Stimulated activated CD8-positive, alpha-beta memory T cell treated with anti-CD3 and anti-CD28 coated beads, Interleukin-15, amount 100 ng/mL, for 48 hours (primary cell): ENCODE measurements around the gene ABHD10.
A peak's percentile ranks its signal among the peaks of the same experiment; 100 is the strongest.

Source experiments
- DNase-seq, 2 donors: peaks; one replicate each; pipeline ENCODE4 v3.0.0-alpha.2; 2020; ENCODE audit warnings: low read depth in 2 of 2

The ABHD10 gene

GRCh38 chr3:112000966-112001365 lies 22.1 kb downstream of the ABHD10 start:
- DNase-seq, result no peak

- no peak for DNase-seq
Observed at GRCh38 chr3:112001526-112001925, 22.7 kb downstream of the ABHD10 start.

- DNase-seq, result peak; percentile 49 to 51
Observed at GRCh38 chr3:112002096-112002971, 23.5 kb downstream of the ABHD10 start.

GRCh38 chr3:112003321-112004080 lies 24.7 kb downstream of the ABHD10 start:
- DNase-seq, result no peak

GRCh38 chr3:112004187-112004586 lies 25.4 kb downstream of the ABHD10 start:
- no peak for DNase-seq

- DNase-seq, result no peak
Observed at GRCh38 chr3:112004669-112005068, 25.8 kb downstream of the ABHD10 start.

GRCh38 chr3:112005091-112005672 lies 26.4 kb downstream of the ABHD10 start:
- no peak for DNase-seq

- no peak for DNase-seq
Observed at GRCh38 chr3:112007633-112008032, 28.8 kb downstream of the ABHD10 start.

GRCh38 chr3:112009670-112010069 lies 30.8 kb downstream of the ABHD10 start:
- DNase-seq, result no peak

- no peak for DNase-seq
Observed at GRCh38 chr3:112010636-112011035, 31.8 kb downstream of the ABHD10 start.

- DNase-seq, result no peak
Observed at GRCh38 chr3:112011376-112011940, 32.6 kb downstream of the ABHD10 start.

- no peak for DNase-seq
Observed at GRCh38 chr3:112012205-112012992, 33.6 kb downstream of the ABHD10 start.

- peak in 1 of 2 donors; percentile 42 for DNase-seq
Observed at GRCh38 chr3:112013058-112013783, 34.4 kb downstream of the ABHD10 start.

GRCh38 chr3:112013784-112014143 lies 34.9 kb downstream of the ABHD10 start:
- DNase-seq, result no peak

- DNase-seq, result no peak
Observed at GRCh38 chr3:112017091-112017490, 38.3 kb downstream of the ABHD10 start.

- no peak for DNase-seq
Observed at GRCh38 chr3:112018712-112019111, 39.9 kb downstream of the ABHD10 start.

GRCh38 chr3:112019716-112020115 lies 40.9 kb downstream of the ABHD10 start:
- DNase-seq, result no peak

- no peak for DNase-seq
Observed at GRCh38 chr3:112020674-112021085, 41.9 kb downstream of the ABHD10 start.

- DNase-seq, result no peak
Observed at GRCh38 chr3:112027142-112027541, 48.3 kb downstream of the ABHD10 start.

- no peak for DNase-seq
Observed at GRCh38 chr3:112027826-112028225, 49.0 kb downstream of the ABHD10 start.

- no peak for DNase-seq
Observed at GRCh38 chr3:112030901-112031300, 52.1 kb downstream of the ABHD10 start.
